ENCODE measurements around the gene TMEM145. TPM values are rescaled to one million over a fixed set of nuclear protein-coding genes. Genes with fewer than 3 reads are reported as not detected.

The TMEM145 gene
- total and polyA plus RNA-seq, 2 donors (not counting 1 experiment from before 2014, with no cell fraction given) = 0.05 to 0.83 TPM

GRCh38 chr19:42271861-42272534 lies 41.1 kb upstream of the TMEM145 start:
- Histone ChIP-seq H2AFZ (ENCODE audit: low read length) (no peak overlapping the region), H3K27ac (ENCODE audit: insufficient read depth, low read length) (no peak overlapping the region), H3K36me3 (ENCODE audit: control insufficient read depth, insufficient read depth, low read length) (peaks cover 26% of the 10 kb centered on the region), H4K20me1 (ENCODE audit: control insufficient read depth, extremely low read depth, insufficient read depth, low read length) (no peaks in the 10 kb centered on the region), H3K79me2 (ENCODE audit: control insufficient read depth, insufficient read depth, low read length) (peaks cover 54% of the 10 kb centered on the region), H3K9ac (ENCODE audit: insufficient read depth, low read length) (no peak overlapping the region), H3K4me3 (replicated peaks in 1 of 4; ENCODE audit: control extremely low read depth in 1 of 4, insufficient read depth in 1 of 4, low read depth in 3 of 4, low read length in 4 of 4) (no peak overlapping the region), H3K4me2 (ENCODE audit: extremely low read depth, insufficient read depth, low read length) (no peak overlapping the region), H3K4me1 (ENCODE audit: control insufficient read depth, extremely low read depth, insufficient read depth, low read length) (peaks cover 13% of the 10 kb centered on the region), H3K27me3 (ENCODE audit: control insufficient read depth, insufficient read depth, low read length) (no peaks in the 10 kb centered on the region), H3K9me3 (ENCODE audit: control insufficient read depth, insufficient read depth, low read depth, low read length) (no peaks in the 10 kb centered on the region)
- DNase-seq (ENCODE audit: low read depth in 2 of 2) = no peak
- no peak for TF ChIP-seq CTCF (conservative IDR thresholded peaks at IDR 0.05 in 1 of 2, IDR thresholded peaks at IDR 0.05 in 1 of 2; ENCODE audit: low read depth in 1 of 2, low read length in 2 of 2)
- TF ChIP-seq EZH2 (IDR thresholded peaks at IDR 0.05; ENCODE audit: low read length, missing control alignments) = no peak

GRCh38 chr19:42272535-42272897 lies 40.6 kb upstream of the TMEM145 start:
- peaks cover 26% of the 10 kb centered on the region for H3K36me3 ChIP-seq (ENCODE audit: control insufficient read depth, insufficient read depth, low read length)

DNA sequence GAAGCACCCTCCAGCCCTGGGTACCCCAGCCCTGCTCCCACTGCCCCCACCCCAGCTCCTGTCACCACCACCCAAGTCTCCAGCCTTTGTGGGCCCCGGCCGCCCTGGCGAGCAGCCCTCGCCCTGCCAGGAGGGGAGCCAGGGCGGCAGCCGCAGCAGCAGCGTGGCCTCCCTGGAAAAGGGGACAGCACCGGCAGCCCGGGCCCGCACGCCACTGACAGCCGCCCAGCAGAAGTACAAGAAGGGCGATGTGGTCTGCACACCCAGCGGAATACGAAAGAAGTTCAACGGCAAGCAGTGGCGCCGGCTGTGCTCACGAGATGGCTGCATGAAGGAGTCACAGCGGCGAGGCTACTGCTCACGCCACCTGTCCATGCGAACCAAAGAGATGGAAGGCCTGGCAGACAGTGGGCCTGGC lies 40.1 kb upstream of the TMEM145 start:
- peaks cover 56% of the 10 kb centered on the region for H3K79me2 ChIP-seq (ENCODE audit: control insufficient read depth, insufficient read depth, low read length)
- DNase-seq (ENCODE audit: low read depth in 2 of 2) = no peak

More at GRCh38 chr19:42272535-42272897, 40.6 kb upstream of the TMEM145 start:
- Histone ChIP-seq H3K9me3 (ENCODE audit: control insufficient read depth, insufficient read depth, low read depth, low read length) (no peaks in the 10 kb centered on the region), H3K4me3 (replicated peaks in 1 of 4; ENCODE audit: control extremely low read depth in 1 of 4, insufficient read depth in 1 of 4, low read depth in 3 of 4, low read length in 4 of 4) (no peak overlapping the region), H3K4me1 (ENCODE audit: control insufficient read depth, extremely low read depth, insufficient read depth, low read length) (peaks cover 13% of the 10 kb centered on the region), H3K4me2 (ENCODE audit: extremely low read depth, insufficient read depth, low read length) (no peak overlapping the region), H2AFZ (ENCODE audit: low read length) (no peak overlapping the region), H3K79me2 (ENCODE audit: control insufficient read depth, insufficient read depth, low read length) (peaks cover 54% of the 10 kb centered on the region), H4K20me1 (ENCODE audit: control insufficient read depth, extremely low read depth, insufficient read depth, low read length) (no peaks in the 10 kb centered on the region), H3K27ac (ENCODE audit: insufficient read depth, low read length) (no peak overlapping the region), H3K9ac (ENCODE audit: insufficient read depth, low read length) (no peak overlapping the region), H3K27me3 (ENCODE audit: control insufficient read depth, insufficient read depth, low read length) (no peaks in the 10 kb centered on the region)
- no peak for DNase-seq (ENCODE audit: low read depth in 2 of 2)
- TF ChIP-seq EZH2 (IDR thresholded peaks at IDR 0.05; ENCODE audit: low read length, missing control alignments) (no peak), CTCF (conservative IDR thresholded peaks at IDR 0.05 in 1 of 2, IDR thresholded peaks at IDR 0.05 in 1 of 2; ENCODE audit: low read depth in 1 of 2, low read length in 2 of 2) (no peak)

More for the DNA sequence above, 40.1 kb upstream of the TMEM145 start:
- H3K9me3 ChIP-seq (ENCODE audit: control insufficient read depth, insufficient read depth, low read depth, low read length) = no peaks in the 10 kb centered on the region
- no peaks in the 10 kb centered on the region for H4K20me1 ChIP-seq (ENCODE audit: control insufficient read depth, extremely low read depth, insufficient read depth, low read length)
- peaks cover 26% of the 10 kb centered on the region for H3K36me3 ChIP-seq (ENCODE audit: control insufficient read depth, insufficient read depth, low read length)
- H3K4me1 ChIP-seq (ENCODE audit: control insufficient read depth, extremely low read depth, insufficient read depth, low read length) = peaks cover 12% of the 10 kb centered on the region
- no peak overlapping the region for H2AFZ ChIP-seq (ENCODE audit: low read length)
- no peak overlapping the region for H3K27ac ChIP-seq (ENCODE audit: insufficient read depth, low read length)
- H3K4me3 ChIP-seq (replicated peaks in 1 of 4; ENCODE audit: control extremely low read depth in 1 of 4, insufficient read depth in 1 of 4, low read depth in 3 of 4, low read length in 4 of 4) = no peak overlapping the region
- H3K9ac ChIP-seq (ENCODE audit: insufficient read depth, low read length) = no peak overlapping the region
- H3K4me2 ChIP-seq (ENCODE audit: extremely low read depth, insufficient read depth, low read length) = no peak overlapping the region
- no peaks in the 10 kb centered on the region for H3K27me3 ChIP-seq (ENCODE audit: control insufficient read depth, insufficient read depth, low read length)
- no peak for TF ChIP-seq EZH2 (IDR thresholded peaks at IDR 0.05; ENCODE audit: low read length, missing control alignments)
- TF ChIP-seq CTCF (conservative IDR thresholded peaks at IDR 0.05 in 1 of 2, IDR thresholded peaks at IDR 0.05 in 1 of 2; ENCODE audit: low read depth in 1 of 2, low read length in 2 of 2) = no peak

Data from fibroblast of lung (primary cell).